HUES64 (cell line): Measurements from ENCODE around the gene GLCE.
"Not testable (repeated sequence)": the region's sequence is repeated elsewhere in the genome, so short reads cannot be mapped to it uniquely, and the experiment has no call there.

Experiments used
- H3K27ac ChIP-seq: 2 replicates; pipeline ENCODE4 v1.7.0; 2013; ENCODE audit warnings: low read depth, low read length, inconsistent platforms
- H3K27me3 ChIP-seq: 2 replicates; pipeline ENCODE4 v1.6.1; 2013; ENCODE audit warnings: mild to moderate bottlenecking, low read length; ENCODE audit not compliant: insufficient read depth
- H3K36me3 ChIP-seq: 2 replicates; pipeline ENCODE4 v1.6.1; 2013; ENCODE audit warnings: mild to moderate bottlenecking, low read length; ENCODE audit not compliant: insufficient read depth
- H3K4me1 ChIP-seq: 2 replicates; pipeline ENCODE4 v1.6.1; 2013; ENCODE audit warnings: mild to moderate bottlenecking, low read length, moderate library complexity; ENCODE audit not compliant: insufficient read depth
- H3K4me3 ChIP-seq: 2 replicates; pipeline ENCODE4 v1.5.1; 2013; ENCODE audit warnings: mild to moderate bottlenecking, low read length, moderate library complexity
- H3K9ac ChIP-seq: 2 replicates; pipeline ENCODE4 v1.6.1; 2013; ENCODE audit warnings: mild to moderate bottlenecking, low read depth, low read length
- H3K9me3 ChIP-seq: 2 replicates; pipeline ENCODE4 v1.6.1; 2013; ENCODE audit warnings: low read depth, low read length; ENCODE audit not compliant: insufficient read depth
- WGBS: fragments of 150-250, 120-280 bp; methylation state at CpG from one replicate; pipeline ENCODE4 v1.1.7; 2013; ENCODE audit warnings: missing lambda C conversion rate; 5-methylcytosine and 5-hydroxymethylcytosine counted together

The GLCE gene

GRCh38 chr15:69149163-69149562 lies 11.3 kb upstream of the GLCE start:
- no peak overlapping the region for H3K4me3 ChIP-seq
- H3K9ac ChIP-seq = no peak overlapping the region
- H3K9me3 ChIP-seq = no peaks in the 10 kb centered on the region
- H3K36me3 ChIP-seq = no peaks in the 10 kb centered on the region
- H3K4me1 ChIP-seq = no peaks in the 10 kb centered on the region; the same call in 1 of the 2 replicates
- no peak overlapping the region for H3K27ac ChIP-seq
- H3K27me3 ChIP-seq = no peaks in the 10 kb centered on the region
- 85% methylated on average over 2 of the region's 2 CpGs for WGBS

- H3K27me3 ChIP-seq = no peaks in the 10 kb centered on the region
- H3K9ac ChIP-seq = no peak overlapping the region
- WGBS = 90% methylated on average over 2 of the region's 2 CpGs
Observed at GRCh38 chr15:69149803-69150202, 10.6 kb upstream of the GLCE start.

GRCh38 chr15:69150336-69150735 lies 10.1 kb upstream of the GLCE start:
- Histone ChIP-seq H3K9me3 (no peaks in the 10 kb centered on the region), H3K27ac (no peak overlapping the region), H3K27me3 (no peaks in the 10 kb centered on the region), H3K4me1 (no peaks in the 10 kb centered on the region; the same call in 1 of the 2 replicates), H3K9ac (no peak overlapping the region), H3K4me3 (no peak overlapping the region), H3K36me3 (no peaks in the 10 kb centered on the region)
- 89% methylated on average over 3 of the region's 3 CpGs for WGBS

More at GRCh38 chr15:69149803-69150202, 10.6 kb upstream of the GLCE start:
- H3K9me3 ChIP-seq = no peaks in the 10 kb centered on the region
- no peak overlapping the region for H3K27ac ChIP-seq
- no peaks in the 10 kb centered on the region for H3K36me3 ChIP-seq
- H3K4me3 ChIP-seq = no peak overlapping the region
- no peaks in the 10 kb centered on the region; the same call in 1 of the 2 replicates for H3K4me1 ChIP-seq

- Histone ChIP-seq H3K27me3 (no peaks in the 10 kb centered on the region), H3K4me1 (no peaks in the 10 kb centered on the region; the same call in 1 of the 2 replicates), H3K9ac (no peak overlapping the region), H3K27ac (no peak overlapping the region), H3K9me3 (no peaks in the 10 kb centered on the region), H3K36me3 (no peaks in the 10 kb centered on the region), H3K4me3 (no peak overlapping the region)
- 93% methylated on average over 2 of the region's 2 CpGs for WGBS
Observed at GRCh38 chr15:69150841-69151240, 9.6 kb upstream of the GLCE start.

GRCh38 chr15:69153046-69153445 lies 7.4 kb upstream of the GLCE start:
- no peaks in the 10 kb centered on the region for H3K9me3 ChIP-seq
- H3K4me1 ChIP-seq = no peaks in the 10 kb centered on the region
- 97% methylated on average over 2 of the region's 2 CpGs for WGBS
- H3K27ac ChIP-seq = no peak overlapping the region
- H3K36me3 ChIP-seq = no peaks in the 10 kb centered on the region
- H3K27me3 ChIP-seq = no peaks in the 10 kb centered on the region
- no peak overlapping the region for H3K9ac ChIP-seq
- no peak overlapping the region for H3K4me3 ChIP-seq

- not testable (repeated sequence) for H3K4me3 ChIP-seq, H3K27ac ChIP-seq, H3K4me1 ChIP-seq, H3K9me3 ChIP-seq, H3K27me3 ChIP-seq, H3K36me3 ChIP-seq, H3K9ac ChIP-seq
- 100% methylated on average over 2 of the region's 2 CpGs for WGBS
Observed at GRCh38 chr15:69153587-69153986, 6.8 kb upstream of the GLCE start.

- Histone ChIP-seq H3K27ac (no peak overlapping the region), H3K4me1 (no peaks in the 10 kb centered on the region), H3K9ac (no peak overlapping the region), H3K4me3 (no peak overlapping the region), H3K27me3 (no peaks in the 10 kb centered on the region), H3K36me3 (no peaks in the 10 kb centered on the region), H3K9me3 (no peaks in the 10 kb centered on the region)
Observed at GRCh38 chr15:69154078-69154477, 6.4 kb upstream of the GLCE start.

GRCh38 chr15:69154684-69155083 lies 5.8 kb upstream of the GLCE start:
- H3K9ac ChIP-seq = no peak overlapping the region
- H3K9me3 ChIP-seq = no peaks in the 10 kb centered on the region
- H3K4me1 ChIP-seq = 0 out of 2 replicates have a peak, but pooled peaks cover 4% of the 10 kb centered on the region
- 86% methylated on average over 4 of the region's 4 CpGs for WGBS
- H3K36me3 ChIP-seq = no peaks in the 10 kb centered on the region
- H3K27ac ChIP-seq = no peak overlapping the region
- H3K27me3 ChIP-seq = no peaks in the 10 kb centered on the region
- no peak overlapping the region for H3K4me3 ChIP-seq

- Histone ChIP-seq H3K27me3 (peaks cover 7% of the 10 kb centered on the region), H3K4me3 (no peak overlapping the region), H3K4me1 (0 out of 2 replicates have a peak, but pooled peaks cover 5% of the 10 kb centered on the region), H3K9ac (no peak overlapping the region), H3K27ac (no peak overlapping the region), H3K36me3 (no peaks in the 10 kb centered on the region), H3K9me3 (no peaks in the 10 kb centered on the region)
- WGBS = 84% methylated on average over 6 of the region's 6 CpGs
Observed at GRCh38 chr15:69156736-69157381, 3.6 kb upstream of the GLCE start.

- Histone ChIP-seq H3K4me1 (0 out of 2 replicates have a peak, but pooled peaks cover 5% of the 10 kb centered on the region), H3K9me3 (no peaks in the 10 kb centered on the region), H3K9ac (no peak overlapping the region), H3K4me3 (no peak overlapping the region), H3K36me3 (no peaks in the 10 kb centered on the region), H3K27ac (no peak overlapping the region), H3K27me3 (peaks cover 19% of the 10 kb centered on the region)
- 87% methylated on average over 6 of the region's 6 CpGs for WGBS
Observed at GRCh38 chr15:69158201-69158842, 2.1 kb upstream of the GLCE start.

- Histone ChIP-seq H3K4me3 (no peak overlapping the region), H3K27ac (no peak overlapping the region), H3K9ac (no peak overlapping the region), H3K27me3 (peaks cover 19% of the 10 kb centered on the region), H3K4me1 (0 out of 2 replicates have a peak, but pooled peaks cover 5% of the 10 kb centered on the region), H3K36me3 (no peaks in the 10 kb centered on the region), H3K9me3 (no peaks in the 10 kb centered on the region)
- WGBS = 97% methylated on average over 6 of the region's 6 CpGs
Observed at GRCh38 chr15:69158843-69159240, 1.6 kb upstream of the GLCE start.
